GM19324 (cell line): ENCODE results near the gene EXOSC10.
"Not testable (repeated sequence)": the region's sequence is repeated elsewhere in the genome, so short reads cannot be mapped to it uniquely, and the experiment has no call there.

Experiments
- ATAC-seq: cut with Tn5 transposase; IDR thresholded peaks from one replicate; pipeline ENCODE4 v1.9.1; 2021; ENCODE audit warnings: mild to moderate bottlenecking, moderate library complexity; ENCODE audit not compliant: unreplicated experiment, low FRiP score

EXOSC10 gene

DNA sequence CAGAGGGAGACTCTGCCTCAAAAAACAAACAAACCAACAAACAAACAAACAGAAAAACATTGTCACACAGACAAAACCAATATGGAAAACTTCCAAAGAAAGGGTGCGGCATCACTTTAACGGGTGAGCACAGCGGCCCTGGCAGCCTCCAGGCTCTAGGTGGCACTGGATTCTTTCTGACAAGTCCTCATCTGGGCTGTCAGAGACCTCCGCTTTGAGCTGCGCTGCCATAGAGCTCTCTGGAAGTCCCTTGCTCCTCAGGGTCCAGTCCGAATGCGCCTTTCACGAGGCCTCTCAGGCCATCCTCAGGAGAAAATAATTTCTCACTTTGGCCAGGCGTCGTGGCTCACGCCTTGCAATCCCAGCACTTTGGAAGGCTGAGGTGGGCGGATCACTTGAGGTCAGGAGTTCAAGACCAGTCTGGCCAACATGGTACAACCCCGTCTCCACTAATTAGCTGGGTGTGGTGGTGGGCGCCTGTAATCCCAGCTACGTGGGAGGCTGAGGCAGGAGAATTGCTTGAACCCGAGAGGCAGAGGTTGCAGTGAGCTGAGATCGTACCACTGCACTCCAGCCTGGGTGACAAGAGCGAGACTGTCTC is 35.6 kb downstream of the EXOSC10 start:
- ATAC-seq: not testable (repeated sequence)

DNA sequence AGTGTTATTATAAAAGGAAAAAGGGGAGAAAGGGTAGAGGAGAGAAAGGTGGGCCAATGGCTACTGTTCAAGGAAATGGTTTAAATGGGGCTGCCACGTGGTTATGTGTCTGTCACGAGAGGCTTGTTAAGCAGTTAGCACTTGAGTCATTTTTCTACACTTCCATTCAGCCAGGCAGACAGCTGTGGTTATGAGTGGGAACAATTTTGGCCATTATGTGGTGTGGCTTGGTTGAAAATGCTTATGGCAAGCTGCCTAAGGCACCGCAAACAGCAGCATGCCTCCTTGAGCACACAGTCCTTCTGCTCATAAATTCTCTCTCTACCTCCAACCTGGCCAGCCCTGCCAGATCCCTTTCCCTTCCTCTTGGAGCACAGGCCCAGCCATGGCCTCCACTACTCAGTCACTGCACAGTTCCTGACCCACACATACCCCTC is 36.7 kb downstream of the EXOSC10 start:
- no peak for ATAC-seq

DNA sequence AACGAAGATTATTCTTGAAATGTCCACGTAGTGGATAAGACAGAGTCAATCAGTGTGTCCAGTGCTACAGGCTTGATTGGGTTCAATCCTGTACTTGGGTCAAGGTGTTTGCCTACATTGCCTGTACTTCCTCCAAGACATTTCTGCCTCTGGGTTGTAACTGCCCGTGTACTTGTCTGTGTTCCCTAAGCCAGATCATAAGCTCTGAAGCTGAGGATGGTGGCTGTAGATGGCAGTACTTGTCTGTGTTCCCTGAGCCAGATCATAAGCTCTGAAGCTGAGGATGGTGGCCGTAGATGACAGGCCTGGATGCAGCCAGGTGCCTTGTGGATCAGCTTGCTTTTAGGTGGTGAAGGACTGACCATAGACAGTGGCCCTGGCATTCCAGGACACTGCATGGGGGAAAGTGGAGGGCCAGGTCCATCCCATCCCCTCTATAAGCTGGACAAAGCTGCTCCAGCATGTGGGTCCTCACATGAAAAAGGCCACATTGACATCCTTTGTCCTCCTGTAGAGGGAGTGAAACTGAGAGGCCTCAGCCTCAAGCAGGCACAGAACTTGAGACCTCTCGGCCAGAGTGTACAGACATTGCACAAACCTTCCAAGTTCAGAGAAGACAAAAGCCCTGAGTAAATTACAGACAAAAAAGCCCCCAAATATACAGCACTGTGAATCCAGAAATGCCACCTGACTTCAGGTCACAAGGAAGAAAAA is 37.9 kb downstream of the EXOSC10 start:
- ATAC-seq: no peak

DNA sequence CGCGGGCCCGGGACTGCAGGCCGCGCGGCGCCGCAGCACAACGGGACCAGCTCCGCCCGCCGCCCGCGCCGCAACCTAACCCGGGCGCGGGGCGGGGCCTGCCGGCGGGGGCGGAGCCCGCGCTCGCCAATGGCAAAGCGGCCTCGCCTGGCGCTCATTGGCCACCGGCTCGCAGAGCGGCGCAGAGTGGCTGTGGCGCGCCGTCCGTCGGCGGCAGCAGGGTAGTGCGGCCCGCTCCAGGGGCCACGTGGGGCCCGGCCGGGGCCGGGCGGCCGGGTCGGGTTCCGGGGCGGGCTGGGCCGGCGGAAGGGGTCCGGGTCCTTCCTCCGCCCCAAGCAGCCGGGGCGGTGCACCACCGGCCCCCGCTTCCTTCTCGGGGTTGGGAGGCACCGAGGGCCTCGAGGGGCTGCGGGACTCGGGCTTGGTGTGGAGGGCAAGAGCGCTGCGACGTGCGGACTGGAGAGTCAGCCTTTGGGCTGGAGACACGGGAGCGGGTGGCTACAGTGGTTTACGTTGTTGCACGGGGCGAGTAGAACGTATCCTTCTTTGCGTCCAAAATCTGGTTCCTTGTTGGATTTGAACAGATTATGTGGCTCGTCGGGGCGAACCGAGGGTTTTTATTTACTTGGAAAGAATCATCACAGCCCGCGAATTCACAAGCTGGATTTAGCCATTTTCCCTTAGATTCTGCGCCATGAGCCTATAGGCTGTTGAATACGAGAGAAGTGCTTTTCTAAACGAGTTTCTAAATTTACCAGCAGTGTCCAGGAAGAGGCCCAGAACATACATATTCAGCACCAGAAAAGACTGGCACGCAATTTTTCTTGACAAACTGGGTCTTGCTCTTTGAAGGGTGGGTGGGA is 39.5 kb downstream of the EXOSC10 start, which contains the start of gene SRM:
Gene SRM, minus strand, starts transcription at position 51 of the 863 bp plus-strand sequence. CDS start 75 bp downstream, outside the sequence.
- ATAC-seq: peak; percentile 92

DNA sequence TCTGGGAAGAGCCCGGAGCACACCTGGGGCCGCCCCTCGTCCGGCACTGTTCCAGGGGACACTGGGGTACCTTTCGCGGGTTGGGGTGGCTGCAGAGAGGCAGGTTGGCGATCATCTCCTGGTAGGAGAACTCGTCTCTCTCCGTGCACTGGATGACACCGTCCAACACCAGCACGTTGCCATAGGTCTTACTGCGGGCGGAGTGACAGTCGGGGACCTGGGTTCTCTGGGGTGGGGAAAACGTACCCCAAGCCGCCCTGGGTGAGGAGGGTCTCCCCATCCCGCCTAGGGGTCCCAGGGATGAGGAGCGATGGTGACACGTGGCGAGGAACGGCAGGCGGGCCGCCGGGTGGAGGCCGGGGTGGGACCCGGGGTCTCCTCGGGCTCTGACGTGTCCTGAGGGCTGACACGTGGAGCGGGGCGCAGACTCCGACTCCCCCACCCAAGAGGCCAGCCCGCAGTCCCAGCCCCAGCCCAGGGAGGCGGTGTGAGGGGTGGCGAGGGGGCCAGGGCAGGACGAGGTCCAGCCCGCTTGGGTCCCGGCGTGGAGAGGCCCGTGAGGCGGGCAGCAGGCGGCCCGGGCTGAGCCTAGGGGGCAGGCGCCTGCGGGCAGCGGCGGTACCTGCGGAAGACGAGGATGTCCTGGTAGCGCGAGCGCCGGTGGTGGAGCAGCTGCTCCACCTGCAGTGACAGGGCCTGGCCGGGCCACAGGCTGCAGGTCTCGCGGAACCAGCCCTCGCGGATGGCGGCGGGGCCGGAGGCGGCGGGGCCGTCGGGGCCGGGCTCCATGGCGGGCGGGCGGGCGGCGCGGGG is 40.3 kb downstream of the EXOSC10 start:
- peak; percentile 24 for ATAC-seq

DNA sequence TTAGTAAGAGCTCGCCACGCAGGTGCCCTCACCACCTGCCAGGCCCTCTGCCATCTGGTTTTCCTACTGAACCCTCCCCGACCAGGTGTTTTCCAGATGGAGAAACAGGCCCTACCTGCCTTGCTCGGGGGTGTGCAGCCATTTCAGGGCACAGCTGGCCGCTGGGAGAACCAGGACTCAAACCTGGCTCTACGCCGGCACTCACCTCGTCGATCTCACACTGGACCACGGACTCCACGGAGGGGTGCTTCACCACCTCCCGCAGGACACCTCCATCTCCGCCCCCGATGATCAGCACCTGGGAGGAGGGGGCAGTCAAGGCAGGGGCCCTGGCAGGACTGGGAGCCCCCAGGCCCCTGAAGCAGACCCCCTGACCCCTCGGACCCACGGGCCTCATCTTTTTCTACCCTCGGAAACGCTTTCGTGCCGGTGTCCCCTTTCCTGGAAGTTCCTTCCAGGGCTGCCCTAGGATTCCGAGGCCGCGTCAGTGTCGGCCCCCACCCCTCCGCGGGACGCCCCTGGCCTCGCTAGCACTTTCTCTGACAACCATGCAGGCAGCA is 41.0 kb downstream of the EXOSC10 start:
- ATAC-seq: no peak

DNA sequence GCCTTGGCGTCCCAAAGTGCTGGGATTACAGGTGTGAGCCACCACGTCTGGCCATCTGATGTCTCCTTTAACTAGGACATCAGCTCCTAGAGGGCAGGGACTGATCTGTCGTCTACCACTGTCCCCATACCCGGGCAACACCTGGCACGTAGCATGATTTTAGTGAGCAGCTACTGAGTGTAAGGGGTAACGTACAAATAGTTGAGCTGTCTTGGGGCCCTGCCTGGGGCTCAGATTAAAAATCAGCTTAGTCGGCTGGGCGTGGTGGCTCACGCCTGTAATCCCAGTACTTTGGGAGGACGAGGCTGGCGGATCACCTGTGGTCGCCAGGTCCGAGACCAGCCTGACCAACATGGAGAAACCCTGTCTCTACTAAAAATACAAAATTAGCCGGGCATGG is 41.6 kb downstream of the EXOSC10 start:
- ATAC-seq: no peak

DNA sequence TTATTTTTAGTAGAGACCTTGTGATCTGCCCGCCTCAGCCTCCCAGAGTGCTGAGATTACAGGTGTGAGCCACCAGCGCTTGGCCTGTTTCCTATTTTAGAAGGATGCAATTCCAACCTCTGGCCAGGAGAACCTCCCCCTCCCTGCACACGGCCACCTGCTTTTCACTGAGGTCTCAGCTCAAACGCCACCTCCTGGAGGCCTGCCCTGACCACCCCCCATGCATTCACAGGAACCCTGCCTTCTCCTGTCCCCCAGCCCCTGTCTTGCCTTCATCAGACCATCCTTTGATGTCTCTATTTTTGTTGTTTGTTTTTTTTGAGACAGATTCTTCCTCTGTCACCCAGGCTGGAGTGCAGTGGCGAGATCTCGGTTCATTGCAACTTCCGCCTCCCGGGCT is 42.2 kb downstream of the EXOSC10 start:
- no peak for ATAC-seq

DNA sequence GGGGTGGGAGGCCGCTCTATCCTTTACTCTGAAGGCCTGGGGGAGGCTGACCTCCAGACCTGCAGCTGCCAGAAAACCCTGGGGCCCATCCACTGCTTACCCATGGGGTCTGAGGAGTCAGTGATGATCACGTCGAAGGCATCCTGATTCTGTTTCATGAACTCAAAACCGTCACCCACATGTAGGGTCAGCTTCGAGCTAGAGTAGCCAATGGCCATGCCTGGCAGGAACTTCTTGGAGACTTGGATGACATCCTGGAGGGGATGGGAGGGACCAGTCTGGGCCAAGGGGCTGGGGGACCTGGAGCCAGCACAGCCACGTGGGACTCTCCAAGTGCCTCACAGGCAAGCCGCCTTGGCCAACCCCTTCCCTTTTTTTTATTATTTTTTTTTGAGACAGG is 43.2 kb downstream of the EXOSC10 start:
- no peak for ATAC-seq

DNA sequence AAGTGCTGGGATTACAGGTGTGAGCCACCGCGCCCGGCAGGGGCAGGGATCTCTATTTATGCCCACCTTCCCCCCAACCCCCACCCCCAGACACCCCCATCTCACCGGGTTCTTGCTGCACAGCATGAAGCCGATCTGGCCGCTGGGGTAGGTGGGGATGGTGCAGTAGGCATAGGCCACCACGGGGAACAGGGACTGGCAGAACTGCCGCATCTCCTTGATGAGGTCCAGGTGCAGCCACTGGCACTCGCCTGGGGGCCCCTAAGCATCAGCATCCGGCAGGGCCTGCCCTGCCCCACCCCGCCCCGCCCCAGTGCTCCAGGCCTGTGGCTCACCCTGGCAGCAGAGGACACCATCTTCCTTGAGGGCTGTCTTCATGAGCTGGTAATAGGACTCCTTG is 44.0 kb downstream of the EXOSC10 start:
- no peak for ATAC-seq

DNA sequence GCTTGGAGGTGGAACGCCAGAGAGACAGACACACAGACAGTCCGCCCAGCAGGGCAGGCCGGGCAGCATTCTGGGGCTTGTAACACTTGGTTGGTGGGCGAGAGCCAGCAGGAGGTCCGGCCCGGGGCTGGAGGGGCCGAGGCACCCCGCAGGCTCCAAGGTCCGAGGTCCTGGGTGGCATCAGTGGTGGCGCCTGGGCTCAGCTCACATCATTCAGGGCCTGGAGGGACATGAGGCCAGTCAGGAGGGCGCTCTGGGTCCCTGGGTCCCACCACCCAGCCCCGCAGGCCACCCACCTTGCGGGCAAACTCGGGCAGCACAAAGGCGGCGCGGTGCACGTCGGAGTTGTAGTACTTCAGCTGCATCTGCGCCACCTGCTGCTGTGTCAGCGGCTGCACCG is 45.0 kb downstream of the EXOSC10 start:
- ATAC-seq: no peak

DNA sequence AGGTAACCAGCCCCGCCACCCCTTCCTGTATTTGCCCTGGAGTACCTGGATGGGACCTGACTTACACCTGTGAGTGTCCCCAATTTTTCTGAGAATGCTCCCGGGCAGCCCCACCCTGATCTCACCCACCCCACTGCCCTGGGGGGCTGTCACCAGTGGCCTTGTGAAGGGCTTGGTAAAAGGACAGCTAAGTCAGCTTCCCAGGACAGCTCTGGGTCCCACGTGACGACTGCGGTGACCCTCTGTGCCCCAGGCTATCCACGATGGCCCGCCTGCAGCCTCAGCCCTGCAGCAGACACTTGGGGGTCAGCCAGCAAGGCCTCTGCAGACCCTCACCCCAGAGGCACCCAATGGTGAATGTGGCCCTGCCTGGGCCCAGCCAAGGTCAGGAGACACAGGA is 45.5 kb downstream of the EXOSC10 start:
- no peak for ATAC-seq

DNA sequence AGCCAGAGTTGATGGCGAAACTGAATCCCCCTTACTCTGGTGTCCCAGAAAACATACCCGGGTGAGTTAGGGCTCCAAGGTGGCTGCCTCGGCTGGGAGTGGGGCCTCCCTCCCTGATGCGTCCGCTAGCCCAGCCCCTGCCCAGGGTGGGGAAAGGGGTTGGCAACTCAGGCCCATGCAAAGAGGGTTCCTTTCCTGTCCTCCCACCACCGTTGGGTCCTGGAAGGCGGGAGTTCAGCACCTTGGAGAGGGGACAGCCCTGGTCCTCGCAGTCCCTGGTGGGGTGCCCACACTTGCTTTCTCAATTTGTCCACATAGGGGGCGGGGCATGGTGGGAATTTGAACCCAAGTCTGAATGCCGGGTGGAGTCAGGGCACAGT is 45.9 kb downstream of the EXOSC10 start:
- ATAC-seq: no peak

DNA sequence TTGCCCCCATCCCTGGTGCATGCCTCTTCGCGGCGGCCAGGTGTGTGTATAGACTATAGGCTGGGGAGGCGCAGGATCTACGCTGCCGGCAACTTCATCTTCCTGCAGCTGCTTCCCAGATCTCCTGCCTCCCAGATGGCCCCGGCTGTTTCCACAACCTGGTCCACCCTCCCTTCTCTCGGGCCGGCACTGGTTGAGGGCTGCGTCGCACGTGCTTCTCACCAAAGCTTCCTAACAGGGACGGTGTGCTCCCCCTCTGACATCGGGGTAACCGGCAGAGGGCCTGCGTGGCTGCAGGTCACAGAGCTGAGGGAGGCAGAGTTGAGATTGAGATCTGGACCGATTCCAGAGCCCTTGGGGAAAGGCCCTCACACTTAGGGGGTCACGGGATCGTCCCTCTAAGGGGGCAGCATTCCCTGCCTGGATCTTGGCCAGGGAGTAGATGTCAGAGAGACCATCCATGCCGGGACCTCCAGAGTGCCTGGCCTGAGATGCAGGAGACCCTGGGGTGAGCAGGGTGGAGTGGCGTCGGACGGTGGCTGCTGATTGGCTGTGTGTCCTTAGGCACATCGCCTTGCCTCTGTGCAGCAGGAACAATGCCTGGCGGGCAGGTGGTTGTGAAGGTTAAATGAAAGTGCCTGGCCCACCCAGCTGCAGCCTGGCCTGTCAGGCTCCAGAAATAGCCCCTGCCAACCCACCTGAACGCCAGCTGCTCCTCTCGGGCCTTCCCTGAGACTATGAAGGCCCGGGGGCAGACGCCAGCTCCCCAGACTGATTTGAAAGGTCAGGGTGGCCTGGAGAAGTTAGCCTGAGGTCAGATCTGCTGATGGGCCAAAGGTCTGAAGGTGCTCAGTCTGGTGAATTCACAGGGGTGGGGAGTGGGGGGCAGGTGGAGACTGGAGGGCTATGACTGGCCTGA is 46.6 kb downstream of the EXOSC10 start:
- ATAC-seq: no peak

DNA sequence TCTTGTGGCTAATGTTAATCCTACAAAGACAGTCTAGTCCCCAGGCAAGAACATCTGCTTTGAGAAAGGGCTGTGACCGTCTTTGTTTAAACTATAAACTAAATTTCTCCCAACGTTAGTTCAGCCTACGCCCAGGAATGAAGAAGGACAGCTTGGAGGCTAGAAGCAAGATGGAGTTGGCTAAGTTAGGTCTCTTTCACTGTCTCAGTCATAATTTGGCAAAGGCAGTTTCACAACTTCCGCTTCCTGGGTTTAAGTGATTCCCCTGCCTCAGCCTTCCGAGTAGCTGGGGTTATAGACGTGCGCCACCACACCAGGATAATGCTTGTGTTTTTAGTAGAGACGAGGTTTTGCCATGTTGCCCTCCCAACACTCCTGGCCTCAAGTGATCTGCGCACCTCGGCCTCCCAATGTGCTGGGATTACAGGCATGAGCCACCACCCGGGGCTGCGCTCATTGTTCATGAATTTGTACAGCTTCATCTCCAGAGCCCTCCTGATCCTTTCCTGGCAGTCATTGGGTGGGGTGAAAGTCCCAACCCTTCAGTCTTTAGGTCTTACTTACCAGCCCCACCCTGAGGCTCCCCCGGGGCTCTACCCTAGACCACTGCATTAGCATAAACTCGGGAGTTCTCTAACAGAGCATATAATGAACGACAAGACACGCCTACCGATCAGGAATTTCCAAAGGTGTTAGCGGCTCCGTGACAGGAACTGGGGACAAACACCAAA is 47.7 kb downstream of the EXOSC10 start:
- ATAC-seq: no peak

DNA sequence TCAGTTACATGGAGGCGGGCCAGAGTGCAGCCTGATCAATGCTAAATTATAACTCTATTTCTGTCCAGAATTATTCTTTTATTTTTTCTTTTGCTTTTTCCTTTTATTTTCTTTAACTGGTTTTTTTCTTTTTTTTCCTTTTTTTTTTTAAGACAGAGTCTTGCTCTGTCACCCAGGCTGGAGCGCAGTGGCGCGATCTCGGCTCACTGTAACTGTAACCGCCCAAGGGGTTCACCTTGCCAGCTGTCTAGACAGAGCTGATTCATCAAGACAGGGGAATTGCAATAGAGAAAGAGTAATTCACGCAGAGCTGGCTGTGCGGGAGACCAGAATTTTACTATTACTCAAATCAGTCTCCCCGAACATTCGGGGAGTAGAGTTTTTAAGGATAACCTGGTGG is 48.5 kb downstream of the EXOSC10 start:
- ATAC-seq: not testable (repeated sequence)

DNA sequence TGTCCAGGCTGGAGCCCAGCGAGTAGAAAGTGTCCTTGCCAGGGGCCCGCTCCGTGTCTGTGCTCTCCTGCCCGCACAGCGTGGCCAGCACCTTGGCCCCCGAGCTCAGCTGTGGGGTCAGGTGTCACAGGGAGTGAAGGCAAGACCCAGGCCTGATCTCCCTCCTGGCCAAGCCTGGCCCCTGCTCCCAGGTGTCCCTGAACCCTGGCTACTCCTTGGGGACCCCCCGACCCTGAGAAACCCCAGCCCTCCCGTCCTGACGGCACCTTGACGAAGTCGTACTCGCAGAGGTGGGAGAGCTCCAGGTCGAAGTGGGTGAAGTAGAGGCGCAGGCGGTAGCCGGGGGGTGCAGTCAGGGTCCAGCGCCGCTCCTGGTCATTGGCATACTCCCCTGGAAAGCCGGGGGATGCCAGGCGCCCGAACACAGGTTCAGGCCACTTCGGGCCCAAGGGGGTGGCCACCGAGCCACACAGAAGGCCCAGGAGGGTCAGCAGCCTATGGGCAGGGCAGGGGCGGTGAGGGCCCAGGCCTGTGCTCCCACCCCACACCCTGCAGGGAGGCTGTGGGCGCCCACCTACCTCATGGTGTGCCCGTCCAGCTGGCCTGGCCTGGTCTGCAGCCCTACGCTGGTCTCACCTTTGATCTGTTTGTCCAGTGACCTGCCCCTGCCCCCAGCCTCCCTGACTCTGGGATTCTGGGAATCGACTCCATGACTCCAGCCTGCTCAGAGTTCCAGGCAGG is 52.9 kb downstream of the EXOSC10 start, which contains the start of gene MASP2:
Gene MASP2, minus strand, starts transcription at position 615 of the 741 bp plus-strand sequence. Its CDS starts 32 bp downstream, at position 583.
- no peak for ATAC-seq

DNA sequence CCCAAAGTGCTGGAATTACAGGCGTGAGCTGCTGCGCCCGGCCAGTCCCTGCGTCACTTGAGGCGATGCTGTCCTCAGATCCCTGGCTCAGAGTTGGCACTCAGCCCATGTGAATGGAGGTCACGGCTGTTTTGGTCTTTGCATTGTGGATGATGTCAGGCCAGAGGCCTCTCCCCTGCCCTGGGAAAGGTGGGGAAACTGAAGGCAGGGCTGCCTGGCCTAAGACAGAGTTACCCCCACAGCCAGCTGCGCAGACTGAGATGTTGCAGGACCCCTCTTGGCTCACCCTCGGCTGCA is 53.5 kb downstream of the EXOSC10 start:
- no peak for ATAC-seq
